ENCODE results near the gene C6orf132.

C6orf132 gene

GRCh38 chr6:42131531-42131930 is 10.9 kb downstream of the C6orf132 start:
- DNase-seq: no peak

GRCh38 chr6:42129360-42129676 is 13.1 kb downstream of the C6orf132 start:
- DNase-seq: no peak

- DNase-seq: no peak
These were observed 13.7 kb downstream of the C6orf132 start for GRCh38 chr6:42128460-42129359.

- DNase-seq: no peak
These were observed 16.8 kb downstream of the C6orf132 start for GRCh38 chr6:42125663-42126062.

GRCh38 chr6:42125231-42125630 is 17.2 kb downstream of the C6orf132 start:
- DNase-seq: no peak

GRCh38 chr6:42124223-42124836 is 18.1 kb downstream of the C6orf132 start:
- DNase-seq: no peak

- no peak for DNase-seq
These were observed 18.9 kb downstream of the C6orf132 start for GRCh38 chr6:42123379-42124103.

- no peak for DNase-seq
These were observed 21.2 kb downstream of the C6orf132 start for GRCh38 chr6:42120895-42121865.

- no peak for DNase-seq
These were observed 24.0 kb downstream of the C6orf132 start for GRCh38 chr6:42118162-42119001.

GRCh38 chr6:42117843-42118161 is 24.6 kb downstream of the C6orf132 start:
- no peak for DNase-seq

GRCh38 chr6:42113936-42114636 is 28.3 kb downstream of the C6orf132 start:
- no peak for DNase-seq

GRCh38 chr6:42112351-42112750 is 30.1 kb downstream of the C6orf132 start:
- DNase-seq: no peak

- DNase-seq: no peak
These were observed 31.7 kb downstream of the C6orf132 start for GRCh38 chr6:42110683-42111082.

GRCh38 chr6:42108071-42108470 is 34.3 kb downstream of the C6orf132 start:
- no peak for DNase-seq

GRCh38 chr6:42106112-42107023 is 36.1 kb downstream of the C6orf132 start:
- DNase-seq: no peak

- no peak for DNase-seq
These were observed 36.7 kb downstream of the C6orf132 start for GRCh38 chr6:42105709-42106108.

- DNase-seq: no peak
These were observed 37.2 kb downstream of the C6orf132 start for GRCh38 chr6:42105156-42105648.

GRCh38 chr6:42104804-42105125 is 37.7 kb downstream of the C6orf132 start:
- no peak for DNase-seq

GRCh38 chr6:42104095-42104803 is 38.2 kb downstream of the C6orf132 start:
- DNase-seq: no peak

Data from NCI-H1417 treated with DMSO at 0.1 percent for 48 hours (cell line).